CD14-positive monocyte (primary cell): ENCODE measurements around the gene MTUS2. TPM values are rescaled to one million over a fixed set of nuclear protein-coding genes. Genes with fewer than 3 reads are reported as not detected.

Experiments used
- DNase-seq, 3 donors: peaks; one replicate each; pipeline ENCODE4 v3.0.0-alpha.2; 2011 to 2022
- H2AFZ ChIP-seq: 2 replicates; pipeline ENCODE4 v1.6.0; 2012; ENCODE audit warnings: mild to moderate bottlenecking, low read depth, low read length, inconsistent platforms; ENCODE audit not compliant: insufficient read depth, poor library complexity, severe bottlenecking
- H3K27ac ChIP-seq, 2 donors: 1 replicate in 1 of 2; 2 replicates in 1 of 2; pipeline ENCODE4 v1.5.1; 2012 to 2013; ENCODE audit warnings: low read length in 2 of 2, control low read depth in 1 of 2, inconsistent platforms in 1 of 2, low read depth in 1 of 2, mild to moderate bottlenecking in 1 of 2
- H3K27me3 ChIP-seq, 2 donors: one replicate each; pipeline versions ENCODE4 v1.6.0 to v1.6.1; 2011 to 2013; ENCODE audit warnings: low read length in 2 of 2; ENCODE audit not compliant: control insufficient read depth in 2 of 2, insufficient read depth in 2 of 2
- H3K36me3 ChIP-seq, 2 donors: replicated peaks in 1 of 2; 1 replicate in 1 of 2; 2 replicates in 1 of 2; pipeline versions ENCODE4 v1.5.1 to v1.6.1; 2012 to 2013; ENCODE audit warnings: low read length in 2 of 2, control low read depth in 1 of 2, inconsistent platforms in 1 of 2, mild to moderate bottlenecking in 1 of 2; ENCODE audit not compliant: insufficient read depth in 2 of 2, control insufficient read depth in 1 of 2
- H3K4me1 ChIP-seq, 2 donors: 1 replicate in 1 of 2; 2 replicates in 1 of 2; pipeline versions ENCODE4 v1.5.1 to v1.6.1; 2012 to 2013; ENCODE audit warnings: low read length in 2 of 2, control low read depth in 1 of 2, inconsistent platforms in 1 of 2, mild to moderate bottlenecking in 1 of 2, moderate library complexity in 1 of 2; ENCODE audit not compliant: insufficient read depth in 2 of 2, control insufficient read depth in 1 of 2
- H3K4me2 ChIP-seq: replicated peaks from 2 replicates; pipeline ENCODE3; 2012; ENCODE audit warnings: low read length, moderate library complexity, mild to moderate bottlenecking; ENCODE audit not compliant: poor library complexity, severe bottlenecking; ENCODE audit errors: extremely low read depth
- H3K4me3 ChIP-seq, 3 experiments: fragments of 200-600 bp in 1 of 3; sonication (generic) in 1 of 3; replicated peaks in 1 of 3; 1 replicate in 2 of 3; 2 replicates in 1 of 3; pipeline ENCODE4 v1.5.1; 2011 to 2013; ENCODE audit warnings: low read length in 3 of 3, mild to moderate bottlenecking in 3 of 3, control low read depth in 2 of 3, low read depth in 2 of 3, inconsistent platforms in 1 of 3, moderate library complexity in 1 of 3
- H3K79me2 ChIP-seq: 2 replicates; pipeline ENCODE4 v1.6.0; 2012; ENCODE audit warnings: mild to moderate bottlenecking, control low read depth, inconsistent platforms, low read length, moderate library complexity; ENCODE audit not compliant: insufficient read depth
- H3K9ac ChIP-seq: 2 replicates; pipeline ENCODE4 v1.6.0; 2017; ENCODE audit warnings: low read length, mild to moderate bottlenecking; ENCODE audit not compliant: insufficient read depth, poor library complexity, severe bottlenecking
- H3K9me3 ChIP-seq, 2 donors: replicated peaks in 1 of 2; 1 replicate in 1 of 2; 2 replicates in 1 of 2; pipeline versions ENCODE4 v1.5.1 to v1.6.1; 2012 to 2013; ENCODE audit warnings: low read length in 2 of 2, control low read depth in 1 of 2; ENCODE audit not compliant: control insufficient read depth in 1 of 2, insufficient read depth in 1 of 2
- H4K20me1 ChIP-seq: 2 replicates; pipeline ENCODE4 v1.6.0; 2012; ENCODE audit warnings: mild to moderate bottlenecking, low read length, control low read depth, moderate library complexity; ENCODE audit not compliant: insufficient read depth
- H3K27ac Mint-ChIP-seq, 7 donors: one replicate each; pipeline ENCODE4 v1.8.0; 2020; ENCODE audit warnings: mild to moderate bottlenecking in 7 of 7, mixed read lengths in 7 of 7, moderate library complexity in 6 of 7, inconsistent platforms in 2 of 7
- H3K27me3 Mint-ChIP-seq, 3 donors: one replicate each; pipeline ENCODE4 v1.8.0; 2021 to 2022; ENCODE audit warnings: low read depth in 3 of 3, mild to moderate bottlenecking in 3 of 3, mixed read lengths in 3 of 3, moderate library complexity in 3 of 3, inconsistent platforms in 1 of 3
- H3K36me3 Mint-ChIP-seq, 2 donors: one replicate each; pipeline ENCODE4 v1.8.0; 2020; ENCODE audit warnings: mixed read lengths in 2 of 2, inconsistent platforms in 1 of 2, mild to moderate bottlenecking in 1 of 2
- H3K4me1 Mint-ChIP-seq: one replicate; pipeline ENCODE4 v1.8.0; 2020; ENCODE audit warnings: mild to moderate bottlenecking, mixed read lengths
- H3K4me3 Mint-ChIP-seq, 2 donors: one replicate each; pipeline ENCODE4 v1.8.0; 2020; ENCODE audit warnings: mild to moderate bottlenecking in 2 of 2, mixed read lengths in 2 of 2, moderate library complexity in 1 of 2
- H3K9me3 Mint-ChIP-seq, 7 donors: one replicate each; pipeline ENCODE4 v1.8.0; 2020 to 2022; ENCODE audit warnings: mixed read lengths in 7 of 7, mild to moderate bottlenecking in 6 of 7, moderate library complexity in 6 of 7, inconsistent platforms in 2 of 7
- WGBS: methylation state at CpG from one replicate; pipeline ENCODE4 v1.1.5; 2013; ENCODE audit warnings: missing lambda C conversion rate; ENCODE audit not compliant: insufficient coverage; 5-methylcytosine and 5-hydroxymethylcytosine counted together
- intact Hi-C, 2 donors: fragments of 100-400 bp; cut with micrococcal nuclease; formaldehyde crosslinking; loops; one replicate each; pipeline versions ENCODE4 v1.15.0 to v1.15.1; 2023
- polyA plus RNA-seq, 3 donors: library from polyadenylated mRNA; depleted of rRNA in 1 of 3; unstranded in 2 of 3; stranded (reverse) in 1 of 3; fragments of 300-500 nt in 2 of 3; fragments of >200 nt in 1 of 3; fragmentation: Illumina TruSeq in 2 of 3; gene quantifications; 1 replicate in 2 of 3; 2 replicates in 1 of 3; pipeline ENCODE4 v1.2.3, GENCODE V29; 2012 to 2021
- TF ChIP-seq, protein P1 (sequence below): fragments of 200-600 bp; IDR thresholded peaks from one replicate; pipeline ENCODE4 v1.8.0; 2022; ENCODE audit warnings: antibody characterized with exemption, mild to moderate bottlenecking

The MTUS2 gene
- polyA plus RNA-seq, 3 donors, result 0.04 TPM; not detected in 2

DNA sequence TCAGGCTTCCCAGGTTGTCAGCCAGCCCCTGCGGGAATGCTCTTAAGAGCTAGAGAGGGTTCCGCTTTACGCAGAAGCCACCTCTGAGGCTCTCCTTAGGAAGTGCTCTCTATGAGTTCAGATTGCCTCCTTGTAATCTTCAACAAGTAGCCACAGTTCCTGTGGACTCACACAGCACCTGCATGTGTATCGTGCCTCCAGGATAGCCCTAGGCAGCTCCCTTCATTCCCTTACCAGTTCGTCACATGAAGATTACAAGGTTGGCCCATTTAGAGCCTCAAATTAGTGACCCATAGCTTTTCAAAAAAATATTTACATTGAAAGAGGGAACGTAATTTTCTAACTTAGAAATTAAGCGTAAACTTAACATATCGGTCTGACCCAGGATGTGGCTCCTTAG, 284.3 kb downstream of the MTUS2 start:
- Mint-ChIP-seq H3K4me3 (no peak overlapping the region), H3K36me3 (no peaks in the 10 kb centered on the region), H3K27me3 (peaks cover 0 to 2% (median 0%) of the 10 kb centered on the region in 3 donors), H3K4me1 (no peaks in the 10 kb centered on the region), H3K9me3 (peaks cover 0 to 2% (median 0%) of the 10 kb centered on the region in 7 donors), H3K27ac (no peak overlapping the region)
- H3K36me3 ChIP-seq, result no peaks in the 10 kb centered on the region
- H3K27me3 ChIP-seq, result no peaks in the 10 kb centered on the region
- no peaks in the 10 kb centered on the region for H3K9me3 ChIP-seq
- no peak overlapping the region for H3K9ac ChIP-seq
- DNase-seq, result no peak
- no peak overlapping the region for H3K4me2 ChIP-seq
- no peak overlapping the region for H3K4me3 ChIP-seq
- WGBS, result 100% methylated on average over 2 of the region's 8 CpGs
- intact Hi-C loops, result no loop called here
- TF ChIP-seq, protein P1, sequence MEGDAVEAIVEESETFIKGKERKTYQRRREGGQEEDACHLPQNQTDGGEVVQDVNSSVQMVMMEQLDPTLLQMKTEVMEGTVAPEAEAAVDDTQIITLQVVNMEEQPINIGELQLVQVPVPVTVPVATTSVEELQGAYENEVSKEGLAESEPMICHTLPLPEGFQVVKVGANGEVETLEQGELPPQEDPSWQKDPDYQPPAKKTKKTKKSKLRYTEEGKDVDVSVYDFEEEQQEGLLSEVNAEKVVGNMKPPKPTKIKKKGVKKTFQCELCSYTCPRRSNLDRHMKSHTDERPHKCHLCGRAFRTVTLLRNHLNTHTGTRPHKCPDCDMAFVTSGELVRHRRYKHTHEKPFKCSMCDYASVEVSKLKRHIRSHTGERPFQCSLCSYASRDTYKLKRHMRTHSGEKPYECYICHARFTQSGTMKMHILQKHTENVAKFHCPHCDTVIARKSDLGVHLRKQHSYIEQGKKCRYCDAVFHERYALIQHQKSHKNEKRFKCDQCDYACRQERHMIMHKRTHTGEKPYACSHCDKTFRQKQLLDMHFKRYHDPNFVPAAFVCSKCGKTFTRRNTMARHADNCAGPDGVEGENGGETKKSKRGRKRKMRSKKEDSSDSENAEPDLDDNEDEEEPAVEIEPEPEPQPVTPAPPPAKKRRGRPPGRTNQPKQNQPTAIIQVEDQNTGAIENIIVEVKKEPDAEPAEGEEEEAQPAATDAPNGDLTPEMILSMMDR, result no peak
- no peaks in the 10 kb centered on the region for H4K20me1 ChIP-seq
- H3K79me2 ChIP-seq, result no peaks in the 10 kb centered on the region
- H3K4me1 ChIP-seq, result no peaks in the 10 kb centered on the region
- H3K27ac ChIP-seq, result no peak overlapping the region
- no peak overlapping the region for H2AFZ ChIP-seq

DNA sequence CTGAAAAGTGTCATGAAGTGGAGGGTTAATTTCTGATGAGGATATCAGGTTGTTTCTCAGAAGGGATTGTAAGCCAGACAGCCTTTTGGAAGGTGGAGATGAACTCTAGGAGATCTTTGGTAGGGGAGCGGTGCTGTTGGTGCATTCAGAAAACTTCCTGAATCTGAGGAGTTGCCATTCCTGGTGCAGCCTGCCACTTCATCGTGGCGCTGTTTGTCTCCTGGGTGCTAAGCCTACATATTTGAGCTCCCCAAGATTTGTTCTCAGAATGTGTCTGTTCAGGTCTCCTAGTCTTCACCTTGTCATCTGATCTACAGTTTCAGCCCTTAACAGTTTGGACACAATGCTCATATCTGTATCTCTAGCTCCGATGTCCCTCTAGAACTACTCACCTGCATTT, 285.6 kb downstream of the MTUS2 start:
- Histone ChIP-seq H3K4me1 (no peaks in the 10 kb centered on the region), H2AFZ (no peak overlapping the region), H3K4me3 (no peak overlapping the region), H4K20me1 (no peaks in the 10 kb centered on the region), H3K79me2 (no peaks in the 10 kb centered on the region), H3K36me3 (no peaks in the 10 kb centered on the region), H3K4me2 (no peak overlapping the region), H3K27ac (no peak overlapping the region), H3K9me3 (no peaks in the 10 kb centered on the region), H3K27me3 (no peaks in the 10 kb centered on the region), H3K9ac (no peak overlapping the region)
- Mint-ChIP-seq H3K4me1 (no peaks in the 10 kb centered on the region), H3K9me3 (peaks cover 0 to 2% (median 0%) of the 10 kb centered on the region in 7 donors), H3K27me3 (peaks cover 0 to 2% (median 0%) of the 10 kb centered on the region in 3 donors), H3K4me3 (peak overlapping the region in 1 of 2 donors; percentile 10), H3K27ac (no peak overlapping the region), H3K36me3 (no peaks in the 10 kb centered on the region)
- intact Hi-C loops, result no loop called here
- TF ChIP-seq, protein P1, result no peak
- 71% methylated on average over 4 of the region's 4 CpGs for WGBS
- no peak for DNase-seq
